Activated T-helper 17 cell treated with anti-CD3 and anti-CD28 coated beads, Interleukin-2, amount 50 U/mL, for 72 hours (primary cell): ENCODE data around the gene C1QA. TPM values are rescaled to one million over a fixed set of nuclear protein-coding genes. Genes with fewer than 3 reads are reported as not detected.
"Not testable (repeated sequence)": the region's sequence is repeated elsewhere in the genome, so short reads cannot be mapped to it uniquely, and the experiment has no call there.

Experiments used
- ATAC-seq: fragments of 150-1000 bp; cut with Tn5 transposase; replicated peaks from 2 replicates; pipeline ENCODE4 v1.10.0; 2021; ENCODE audit warnings: mild to moderate bottlenecking, moderate library complexity
- H3K27ac Mint-ChIP-seq: one replicate; pipeline ENCODE4 v1.8.0; 2022; ENCODE audit warnings: mixed read lengths
- H3K27me3 Mint-ChIP-seq: one replicate; pipeline ENCODE4 v1.8.0; 2022; ENCODE audit warnings: mixed read lengths
- H3K36me3 Mint-ChIP-seq: one replicate; pipeline ENCODE4 v1.8.0; 2022; ENCODE audit warnings: low read depth, mild to moderate bottlenecking, mixed read lengths
- H3K4me1 Mint-ChIP-seq: one replicate; pipeline ENCODE4 v1.8.0; 2022; ENCODE audit warnings: mixed read lengths
- H3K4me3 Mint-ChIP-seq: one replicate; pipeline ENCODE4 v1.8.0; 2022; ENCODE audit warnings: mild to moderate bottlenecking, mixed read lengths
- H3K9me3 Mint-ChIP-seq: one replicate; pipeline ENCODE4 v1.8.0; 2022; ENCODE audit warnings: mixed read lengths
- total RNA-seq, 2 donors: library from RNA; stranded (reverse); gene quantifications; one replicate each; pipeline ENCODE4 v1.2.3, GENCODE V29; 2022

Gene C1QA
- total RNA-seq, 2 donors from 2014 or later, result not detected

- ATAC-seq, result no peak
- Mint-ChIP-seq H3K4me3 (no peak overlapping the region), H3K9me3 (no peaks in the 10 kb centered on the region), H3K36me3 (no peaks in the 10 kb centered on the region), H3K4me1 (no peaks in the 10 kb centered on the region), H3K27ac (no peak overlapping the region), H3K27me3 (peaks cover 36% of the 10 kb centered on the region)
These were observed 29.3 kb downstream of the C1QA start for GRCh38 chr1:22665752-22666151.

- Mint-ChIP-seq H3K27me3 (peaks cover 36% of the 10 kb centered on the region), H3K9me3 (no peaks in the 10 kb centered on the region), H3K27ac (no peak overlapping the region), H3K4me3 (no peak overlapping the region), H3K36me3 (no peaks in the 10 kb centered on the region), H3K4me1 (no peaks in the 10 kb centered on the region)
- ATAC-seq, result no peak
These were observed 30.0 kb downstream of the C1QA start for GRCh38 chr1:22666412-22666811.

GRCh38 chr1:22668840-22669239 is 32.4 kb downstream of the C1QA start:
- ATAC-seq, H3K9me3 Mint-ChIP-seq, H3K4me3 Mint-ChIP-seq, H3K27ac Mint-ChIP-seq, H3K36me3 Mint-ChIP-seq, H3K4me1 Mint-ChIP-seq: not testable (repeated sequence)
- H3K27me3 Mint-ChIP-seq, result peaks cover 41% of the 10 kb centered on the region

GRCh38 chr1:22670352-22670975 is 34.0 kb downstream of the C1QA start:
- peaks cover 48% of the 10 kb centered on the region for H3K27me3 Mint-ChIP-seq
- no peak overlapping the region for H3K4me3 Mint-ChIP-seq
- no peaks in the 10 kb centered on the region for H3K9me3 Mint-ChIP-seq
- no peaks in the 10 kb centered on the region for H3K4me1 Mint-ChIP-seq
- H3K27ac Mint-ChIP-seq, result no peak overlapping the region
- H3K36me3 Mint-ChIP-seq, result no peaks in the 10 kb centered on the region
- no peak for ATAC-seq

- no peak overlapping the region for H3K4me3 Mint-ChIP-seq
- H3K27ac Mint-ChIP-seq, result no peak overlapping the region
- no peak for ATAC-seq
- no peaks in the 10 kb centered on the region for H3K36me3 Mint-ChIP-seq
- H3K27me3 Mint-ChIP-seq, result peaks cover 50% of the 10 kb centered on the region
- no peaks in the 10 kb centered on the region for H3K4me1 Mint-ChIP-seq
- no peaks in the 10 kb centered on the region for H3K9me3 Mint-ChIP-seq
These were observed 35.6 kb downstream of the C1QA start for GRCh38 chr1:22671999-22672398.

- no peaks in the 10 kb centered on the region for H3K9me3 Mint-ChIP-seq
- no peak overlapping the region for H3K27ac Mint-ChIP-seq
- peaks cover 41% of the 10 kb centered on the region for H3K27me3 Mint-ChIP-seq
- no peak overlapping the region for H3K4me3 Mint-ChIP-seq
- ATAC-seq, result peak; percentile 97
- no peaks in the 10 kb centered on the region for H3K4me1 Mint-ChIP-seq
- H3K36me3 Mint-ChIP-seq, result no peaks in the 10 kb centered on the region
These were observed 37.3 kb downstream of the C1QA start for GRCh38 chr1:22673486-22674409.

GRCh38 chr1:22674410-22674749 is 38.0 kb downstream of the C1QA start:
- H3K9me3 Mint-ChIP-seq, result no peaks in the 10 kb centered on the region
- H3K4me1 Mint-ChIP-seq, result no peaks in the 10 kb centered on the region
- H3K4me3 Mint-ChIP-seq, result no peak overlapping the region
- peaks cover 36% of the 10 kb centered on the region for H3K27me3 Mint-ChIP-seq
- peak; percentile 18 for ATAC-seq
- H3K36me3 Mint-ChIP-seq, result no peaks in the 10 kb centered on the region
- no peak overlapping the region for H3K27ac Mint-ChIP-seq

GRCh38 chr1:22676151-22676550 is 39.7 kb downstream of the C1QA start:
- H3K4me3 Mint-ChIP-seq, ATAC-seq, H3K9me3 Mint-ChIP-seq, H3K27ac Mint-ChIP-seq, H3K36me3 Mint-ChIP-seq, H3K4me1 Mint-ChIP-seq: not testable (repeated sequence)
- H3K27me3 Mint-ChIP-seq, result peaks cover 27% of the 10 kb centered on the region

- no peaks in the 10 kb centered on the region for H3K4me1 Mint-ChIP-seq
- H3K9me3 Mint-ChIP-seq, result no peaks in the 10 kb centered on the region
- H3K36me3 Mint-ChIP-seq, result no peaks in the 10 kb centered on the region
- H3K4me3 Mint-ChIP-seq, result no peak overlapping the region
- H3K27me3 Mint-ChIP-seq, result peaks cover 21% of the 10 kb centered on the region
- H3K27ac Mint-ChIP-seq, result no peak overlapping the region
- no peak for ATAC-seq
These were observed 40.6 kb downstream of the C1QA start for GRCh38 chr1:22676916-22677583.

- Mint-ChIP-seq H3K9me3 (no peaks in the 10 kb centered on the region), H3K27ac (no peak overlapping the region), H3K4me3 (no peak overlapping the region), H3K27me3 (peaks cover 11% of the 10 kb centered on the region), H3K4me1 (no peaks in the 10 kb centered on the region), H3K36me3 (no peaks in the 10 kb centered on the region)
- no peak for ATAC-seq
These were observed 41.8 kb downstream of the C1QA start for GRCh38 chr1:22677931-22678896.

- no peak overlapping the region for H3K4me3 Mint-ChIP-seq
These were observed 44.3 kb downstream of the C1QA start for GRCh38 chr1:22680726-22681125.

GRCh38 chr1:22681556-22682276 is 45.3 kb downstream of the C1QA start:
- H3K9me3 Mint-ChIP-seq, result no peaks in the 10 kb centered on the region
- H3K4me3 Mint-ChIP-seq, result no peak overlapping the region
- H3K4me1 Mint-ChIP-seq, result no peaks in the 10 kb centered on the region
- ATAC-seq, result no peak
- no peaks in the 10 kb centered on the region for H3K36me3 Mint-ChIP-seq
- H3K27me3 Mint-ChIP-seq, result peaks cover 21% of the 10 kb centered on the region
- H3K27ac Mint-ChIP-seq, result no peak overlapping the region

More at GRCh38 chr1:22680726-22681125, 44.3 kb downstream of the C1QA start:
- Mint-ChIP-seq H3K36me3 (no peaks in the 10 kb centered on the region), H3K4me1 (no peaks in the 10 kb centered on the region), H3K9me3 (no peaks in the 10 kb centered on the region), H3K27ac (no peak overlapping the region), H3K27me3 (peaks cover 14% of the 10 kb centered on the region)
- no peak for ATAC-seq

GRCh38 chr1:22683547-22683946 is 47.1 kb downstream of the C1QA start:
- Mint-ChIP-seq H3K4me1 (no peaks in the 10 kb centered on the region), H3K4me3 (no peak overlapping the region), H3K9me3 (no peaks in the 10 kb centered on the region), H3K36me3 (no peaks in the 10 kb centered on the region), H3K27me3 (peaks cover 30% of the 10 kb centered on the region), H3K27ac (no peak overlapping the region)
- ATAC-seq, result no peak
